Right ventricle myocardium superior (tissue), 1 donor: ENCODE measurements around the gene RFC2. TPM values are rescaled to one million over a fixed set of nuclear protein-coding genes. Genes with fewer than 3 reads are reported as not detected.

Experiments used
- ATAC-seq: fragments of 200-7000 bp; cut with Tn5 transposase; one replicate; pipeline ENCODE4 v1.9.1; 2020; ENCODE audit warnings: mild to moderate bottlenecking; ENCODE audit not compliant: poor library complexity
- DNase-seq: peaks from one replicate; pipeline ENCODE4 v3.0.0-alpha.2; 2020
- intact Hi-C: fragments of 100-400 bp; cut with DNase I; formaldehyde crosslinking; loops from one replicate; pipeline ENCODE4 v1.11.2; 2022
- total RNA-seq: library from RNA; stranded (reverse); fragmentation: NEBNext Ultra II Directional; extraction: Animal tissue kit (Norgen Biotek cat#: 25700); gene quantifications from one replicate; pipeline ENCODE4 v1.2.1, GENCODE V29; 2021
- donor health status: DM: no; HTN: yes; CAD: no; lungs with severe emphysema.

Gene RFC2
- total RNA-seq, 1 donor from 2014 or later, result 9.4 TPM

DNA sequence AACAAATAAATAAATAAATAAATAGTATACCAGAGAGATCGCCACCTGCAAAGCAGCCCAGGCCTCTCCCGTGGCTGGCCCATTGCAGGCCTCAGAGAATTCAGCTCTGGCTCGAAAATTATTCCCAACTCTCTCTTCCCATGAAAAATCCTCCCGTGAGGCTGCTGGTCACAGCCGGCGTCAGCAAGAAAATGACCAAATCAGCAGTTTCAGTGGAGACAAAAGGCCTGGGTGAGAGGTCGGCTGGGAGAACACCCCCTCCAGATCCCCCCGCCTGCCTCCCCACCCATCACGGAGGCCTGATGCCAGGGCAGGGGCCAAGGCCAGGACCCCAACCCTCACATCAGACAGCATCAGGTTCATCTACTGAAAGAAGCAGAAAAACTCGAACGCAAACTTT lies 31.9 kb upstream of the RFC2 start:
- no peak for ATAC-seq
- intact Hi-C loops, result no loop called here
- DNase-seq, result no peak

DNA sequence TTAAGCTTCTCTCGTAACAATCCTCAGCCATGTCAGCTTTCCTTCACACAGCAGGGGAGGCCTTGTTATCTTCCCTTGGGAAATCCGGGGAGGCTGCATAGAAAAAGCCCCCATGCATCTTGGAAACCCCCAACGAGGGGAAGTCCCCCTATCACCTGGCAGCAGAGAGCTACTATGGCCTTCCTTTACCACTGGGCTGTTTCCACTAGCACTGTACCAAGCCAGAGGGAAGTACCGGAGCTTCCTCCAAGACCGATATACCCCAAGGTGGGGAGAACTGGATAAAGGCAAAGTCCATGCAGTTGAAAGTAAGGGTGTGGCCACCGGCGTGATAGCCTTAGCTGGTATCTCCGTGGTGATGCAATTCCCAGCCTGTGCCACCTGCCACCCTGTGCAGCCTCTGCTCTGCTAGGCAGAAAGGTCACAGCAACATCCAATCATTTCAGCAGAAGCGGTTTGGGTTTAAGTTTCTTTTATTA lies 30.6 kb upstream of the RFC2 start:
- ATAC-seq (no peak), DNase-seq (no peak)
- intact Hi-C loops, result no loop called here

DNA sequence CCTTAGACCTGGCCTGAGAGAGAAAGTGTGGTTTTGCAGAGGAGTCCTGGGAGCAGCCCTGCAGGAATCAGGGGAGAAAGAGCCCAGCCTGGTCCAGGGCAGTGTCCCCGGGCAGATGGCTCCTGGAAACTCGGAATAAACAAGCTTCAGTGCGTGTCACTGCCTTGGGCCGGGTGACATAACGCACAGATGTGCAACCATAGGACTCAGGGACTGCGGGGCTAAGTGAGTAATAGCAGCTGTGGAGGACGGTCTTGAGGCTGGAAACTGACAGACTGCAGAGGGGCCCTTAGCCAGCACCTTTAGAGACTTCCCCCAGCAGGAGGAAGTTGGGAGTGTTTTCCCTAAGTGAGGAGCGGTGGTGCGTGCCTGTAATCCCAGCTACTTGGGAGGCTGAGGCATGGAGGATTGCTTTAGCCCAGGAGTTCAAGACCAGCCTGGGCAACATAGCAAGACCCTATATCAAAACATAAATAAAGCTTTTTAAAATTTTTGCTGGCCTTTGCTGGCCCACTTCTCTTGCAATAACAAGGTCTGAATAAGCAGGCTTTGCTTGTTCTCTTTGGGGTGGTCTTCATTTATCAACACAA lies 29.8 kb upstream of the RFC2 start:
- ATAC-seq (no peak), DNase-seq (no peak)
- intact Hi-C loops, result no loop called here

DNA sequence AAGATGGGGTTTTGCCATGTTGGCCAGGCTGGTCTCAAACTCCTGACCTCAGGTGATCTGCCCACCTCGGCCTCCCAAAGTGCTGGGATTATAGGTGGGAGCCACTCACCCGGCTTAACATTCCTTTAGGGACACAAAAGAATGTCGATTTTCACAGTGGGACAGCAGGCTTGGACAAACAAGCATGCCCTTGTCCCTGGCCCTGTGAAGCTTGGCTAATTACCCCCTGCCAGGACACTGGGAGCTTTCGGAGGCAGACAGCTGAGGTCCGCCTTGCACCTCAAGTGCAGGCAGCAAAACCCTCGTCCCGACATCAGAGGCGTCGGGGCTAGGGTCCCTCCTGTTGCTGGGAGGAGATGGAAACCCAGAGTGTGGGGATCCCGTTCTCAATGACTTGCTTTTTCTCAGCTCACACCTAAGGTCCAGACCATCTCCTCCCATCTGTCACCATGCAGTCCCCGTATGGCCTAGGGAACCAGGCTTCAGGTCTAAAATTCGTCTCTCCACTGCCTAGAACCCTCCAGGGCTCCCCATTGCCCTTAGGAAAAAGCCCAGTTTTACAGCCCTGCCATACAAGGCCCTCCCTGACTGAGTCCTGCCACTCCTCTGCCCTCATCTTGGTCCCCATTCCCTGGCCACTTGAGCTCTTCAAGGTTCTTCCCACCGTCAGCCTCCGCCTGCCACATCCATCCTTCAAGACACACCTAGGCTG lies 28.7 kb upstream of the RFC2 start:
- intact Hi-C loops, result no loop called here
- ATAC-seq (no peak), DNase-seq (no peak)

DNA sequence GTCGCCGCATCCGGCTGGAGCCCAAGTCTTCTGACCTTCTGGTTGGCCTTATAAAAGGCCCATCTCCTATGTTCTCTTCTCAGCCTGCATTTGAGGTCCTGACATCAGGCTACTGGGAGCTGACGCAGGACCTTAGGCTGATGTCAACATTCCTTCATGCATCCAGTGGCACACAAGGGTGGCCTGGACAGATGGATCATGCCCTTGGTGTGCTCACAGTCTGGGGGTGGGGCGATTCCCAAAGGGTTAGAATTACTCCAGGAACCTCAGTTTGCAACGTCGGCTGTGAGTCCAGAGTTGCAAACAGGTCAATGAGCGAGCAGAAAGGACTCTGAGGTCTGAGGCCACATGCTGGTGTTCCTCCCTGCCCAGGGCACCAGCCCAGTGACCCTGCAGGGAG lies 26.8 kb upstream of the RFC2 start:
- ATAC-seq (no peak), DNase-seq (no peak)
- intact Hi-C loops, result no loop called here

DNA sequence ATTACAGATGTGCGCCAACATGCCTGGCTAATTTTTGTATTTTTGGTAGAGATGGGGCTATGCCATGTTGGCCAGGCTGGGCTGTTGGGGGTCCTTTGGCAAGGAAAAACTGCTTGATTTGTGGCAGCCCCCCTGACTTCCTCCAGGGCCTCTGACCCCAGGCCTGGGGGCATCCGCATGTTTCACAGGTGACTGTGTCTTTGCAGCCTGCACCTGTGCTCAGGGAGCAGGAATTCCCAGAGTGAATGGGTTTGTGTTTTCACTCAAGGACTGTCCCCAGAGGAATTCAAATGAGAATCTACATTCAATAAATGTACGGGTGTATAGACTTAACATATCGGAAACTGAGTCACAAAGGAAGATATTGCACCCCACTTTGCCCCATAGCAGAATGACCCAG lies 23.4 kb upstream of the RFC2 start:
- ATAC-seq (no peak), DNase-seq (no peak)
- intact Hi-C loops, result no loop called here

DNA sequence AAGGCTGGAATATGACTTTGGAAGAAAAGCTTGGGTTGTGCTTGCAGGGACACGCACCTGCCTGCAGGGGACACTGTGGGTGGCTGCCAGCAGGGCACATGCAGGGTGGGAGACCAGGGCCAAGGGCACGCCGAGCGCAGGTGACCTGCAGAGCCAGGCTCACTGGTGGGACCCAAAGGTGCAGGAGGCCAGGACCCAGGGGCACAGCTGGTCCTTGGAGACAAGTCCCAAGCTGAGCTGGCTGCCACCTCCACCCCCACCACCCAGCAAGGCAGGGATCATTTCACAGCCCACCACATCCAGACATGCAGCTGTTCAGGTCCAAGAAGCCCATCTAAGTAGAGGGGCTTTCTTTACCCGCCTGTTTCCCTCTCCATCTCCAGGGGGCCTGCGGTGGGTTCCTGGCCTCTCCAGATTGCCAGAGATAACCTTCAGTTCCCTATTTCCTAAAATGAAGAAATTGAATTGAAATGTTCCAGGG lies 21.2 kb upstream of the RFC2 start:
- intact Hi-C loops, result no loop called here
- ATAC-seq, result no peak
- DNase-seq, result no peak

DNA sequence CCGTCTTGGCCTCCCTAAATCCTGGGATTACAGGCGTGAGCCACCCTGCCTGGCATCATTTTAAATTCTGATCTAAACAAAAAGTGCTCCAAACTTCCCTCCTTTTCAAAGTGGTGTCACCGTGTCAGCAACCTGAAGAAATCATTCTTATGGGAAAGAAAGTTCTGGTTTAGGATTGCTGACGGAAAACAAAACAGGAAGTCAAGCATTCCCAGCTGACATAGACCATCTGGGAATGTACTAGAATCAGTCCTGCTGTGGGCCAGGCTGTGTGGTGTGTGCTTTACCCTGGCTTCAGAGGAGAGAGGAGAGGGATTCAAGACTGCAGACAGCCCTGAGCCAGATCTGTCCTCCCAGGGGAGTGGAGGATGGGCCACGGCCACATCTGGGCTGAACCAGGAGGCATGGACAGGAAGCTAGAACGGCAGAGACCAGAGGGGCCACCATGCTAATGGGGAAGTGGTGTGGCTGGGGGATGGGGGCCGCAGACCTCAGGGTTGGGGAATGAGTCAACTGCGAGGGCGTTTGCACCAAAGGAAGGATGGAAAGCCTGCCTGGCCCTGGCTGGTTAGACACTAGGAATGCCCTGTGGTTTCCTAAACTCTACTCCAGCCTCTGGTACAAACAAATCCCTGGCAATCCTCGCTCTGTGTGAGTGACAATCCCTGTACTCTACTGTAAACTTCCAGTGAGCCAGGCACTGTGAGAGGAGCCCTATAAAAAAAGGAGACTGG lies 18.3 kb upstream of the RFC2 start:
- ATAC-seq, result peak; percentile 83
- intact Hi-C loops, result no loop called here
- peak; percentile 83 for DNase-seq

DNA sequence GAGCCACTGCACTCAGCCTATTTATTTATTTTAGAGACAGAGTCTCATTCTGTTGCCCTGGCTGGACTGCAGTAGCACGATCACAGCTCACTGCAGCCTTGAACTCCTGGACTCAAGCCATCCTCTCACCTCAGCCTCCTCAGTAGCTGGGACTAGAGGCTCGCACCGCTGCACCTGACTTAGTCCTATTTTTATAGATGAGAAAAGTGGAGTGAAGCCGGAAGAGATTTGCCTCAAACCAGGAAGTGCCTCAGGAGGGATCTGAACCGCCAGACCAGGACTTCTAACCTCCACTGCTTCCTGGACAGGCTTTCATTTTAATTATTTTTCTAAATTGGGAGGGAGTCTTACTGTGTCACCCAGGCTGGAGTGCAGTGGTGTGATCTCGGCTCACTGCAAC lies 17.5 kb upstream of the RFC2 start:
- no peak for DNase-seq
- intact Hi-C loops, result no loop called here
- no peak for ATAC-seq

DNA sequence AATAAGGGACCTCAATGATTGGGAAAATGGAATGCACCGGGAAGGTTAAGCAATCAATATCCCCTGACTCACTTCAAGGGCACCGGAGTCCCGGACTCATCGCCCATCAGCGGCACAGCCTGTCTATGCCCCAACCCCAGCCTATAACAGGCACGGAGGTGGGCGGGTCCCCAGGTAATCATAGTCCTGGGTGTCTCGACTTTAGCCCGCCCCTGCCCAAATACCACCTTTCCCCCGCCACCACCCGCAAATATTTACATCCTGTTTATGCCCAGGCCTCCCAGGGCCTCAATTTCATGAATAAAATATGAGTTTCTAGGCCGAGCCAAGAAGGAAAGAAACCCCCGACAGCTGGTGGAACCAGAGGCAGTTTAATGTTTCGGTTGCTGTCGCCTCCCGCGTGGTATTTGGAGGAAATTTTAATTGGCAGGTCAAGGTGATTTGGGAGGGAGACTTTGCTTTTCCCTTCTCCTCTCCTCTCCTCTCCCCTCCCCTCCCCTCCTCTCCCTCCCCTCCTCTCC lies 15.6 kb upstream of the RFC2 start:
- intact Hi-C loops, result no loop called here
- ATAC-seq, result peak; percentile 72
- peak; percentile 57 for DNase-seq

DNA sequence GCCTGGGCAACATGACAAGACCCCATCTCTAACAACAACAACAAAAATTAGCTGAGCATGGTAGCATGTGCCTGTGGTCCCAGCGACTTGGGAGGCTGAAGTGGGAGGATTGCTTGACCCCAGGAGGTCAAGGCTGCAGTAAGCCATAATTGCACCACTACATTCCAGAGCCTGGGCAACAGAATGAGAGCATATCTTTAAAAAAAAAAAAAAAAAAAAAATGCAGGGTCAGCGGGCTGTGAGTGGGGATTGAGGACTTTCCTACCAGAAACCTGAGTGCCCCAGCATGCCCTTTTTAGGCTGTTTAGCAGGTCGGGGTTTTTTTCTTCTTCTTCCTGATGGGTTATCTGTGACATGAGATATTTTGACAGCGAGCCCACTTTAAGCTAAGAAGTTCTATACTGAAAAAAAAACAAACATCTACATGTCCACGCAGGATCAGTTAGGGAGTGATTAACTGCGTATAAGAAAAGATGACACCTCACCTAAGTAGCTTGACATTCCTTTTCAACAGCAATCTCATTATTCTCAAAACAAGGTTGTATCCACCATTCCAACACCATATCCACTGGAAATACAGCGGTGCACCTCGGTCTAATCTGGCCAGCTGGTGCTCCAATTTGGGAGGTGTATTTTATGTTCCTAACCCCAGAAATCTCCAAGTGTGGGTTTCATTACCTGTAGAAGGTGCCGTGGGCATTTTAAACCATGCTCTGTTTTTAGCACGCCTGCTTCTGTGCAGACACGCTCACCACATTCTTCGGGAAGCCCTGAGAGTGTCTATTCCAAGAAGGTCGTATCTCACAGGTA lies 13.8 kb upstream of the RFC2 start:
- ATAC-seq, result no peak
- intact Hi-C loops, result no loop called here
- DNase-seq, result no peak

DNA sequence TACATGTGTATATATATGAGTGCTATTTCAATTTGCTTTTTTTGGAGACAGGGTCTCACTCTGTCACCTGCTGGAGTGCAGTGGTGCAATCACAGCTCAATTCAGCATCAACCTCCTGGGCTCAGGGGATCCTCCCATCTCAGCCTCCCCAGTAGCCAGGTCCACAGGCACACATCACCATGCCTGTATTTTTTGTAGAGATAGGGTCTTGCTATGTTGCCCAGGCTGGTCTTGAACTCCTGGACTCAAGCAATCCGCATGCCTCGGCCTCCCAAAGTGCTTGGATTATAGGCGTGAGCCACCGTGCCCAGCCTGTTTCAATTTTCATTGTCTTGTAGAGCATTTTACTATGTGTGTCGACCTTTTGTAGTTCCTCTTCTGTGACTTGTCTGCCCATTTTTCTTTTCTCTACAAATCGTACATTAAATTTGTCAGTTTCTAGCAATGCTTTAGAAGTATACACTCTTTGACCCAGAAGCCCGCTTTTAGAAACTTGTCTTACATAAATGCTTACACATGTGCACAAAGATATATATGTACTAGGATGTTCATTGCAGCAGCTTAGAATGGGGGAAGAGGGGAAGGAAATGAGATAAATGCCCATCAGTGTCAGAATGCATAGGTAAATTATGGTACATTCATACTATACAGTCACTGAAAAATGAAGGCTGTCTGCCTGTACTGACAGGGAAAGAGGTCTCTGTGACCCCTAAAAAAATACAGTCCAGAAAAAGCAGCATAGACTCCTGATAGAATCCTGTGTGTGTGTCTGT lies 12.2 kb upstream of the RFC2 start:
- ATAC-seq (no peak), DNase-seq (no peak)
- intact Hi-C loops, result no loop called here

DNA sequence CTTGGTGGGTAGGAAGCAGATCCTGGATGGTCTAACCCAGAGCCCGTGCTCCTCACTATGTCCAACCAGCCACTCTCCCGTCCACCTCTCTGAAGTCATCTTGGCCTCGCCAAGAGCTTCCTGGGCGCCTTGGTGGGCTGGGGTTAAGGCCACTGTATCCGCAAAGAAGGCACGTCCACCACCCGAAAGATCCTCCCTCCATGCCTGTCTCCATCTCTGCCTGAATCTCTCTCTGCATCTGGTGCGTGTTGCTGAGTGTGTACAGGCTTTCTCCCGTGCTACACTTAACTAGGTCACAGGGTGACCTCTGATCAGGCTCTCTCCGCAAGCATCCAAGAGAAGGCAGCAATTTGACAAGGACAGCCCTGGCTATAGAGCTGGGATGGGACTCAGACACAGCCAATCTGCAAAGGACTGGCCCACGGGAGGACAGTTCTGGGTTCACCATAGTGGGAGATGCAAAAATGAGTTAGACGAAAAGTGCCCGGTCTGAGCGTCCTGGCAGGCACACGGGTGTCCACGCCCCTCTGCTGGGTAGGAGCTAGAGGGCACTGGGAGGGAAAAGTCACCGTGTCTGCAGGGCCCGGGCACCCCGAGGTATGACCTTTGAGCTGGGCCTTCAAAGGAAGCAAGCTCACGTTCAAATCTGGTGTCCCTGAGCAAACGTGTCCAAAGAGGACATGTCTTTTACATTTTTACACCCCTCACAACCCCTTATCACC lies 9.4 kb upstream of the RFC2 start:
- DNase-seq, result no peak
- no peak for ATAC-seq
- intact Hi-C loops, result no loop called here

DNA sequence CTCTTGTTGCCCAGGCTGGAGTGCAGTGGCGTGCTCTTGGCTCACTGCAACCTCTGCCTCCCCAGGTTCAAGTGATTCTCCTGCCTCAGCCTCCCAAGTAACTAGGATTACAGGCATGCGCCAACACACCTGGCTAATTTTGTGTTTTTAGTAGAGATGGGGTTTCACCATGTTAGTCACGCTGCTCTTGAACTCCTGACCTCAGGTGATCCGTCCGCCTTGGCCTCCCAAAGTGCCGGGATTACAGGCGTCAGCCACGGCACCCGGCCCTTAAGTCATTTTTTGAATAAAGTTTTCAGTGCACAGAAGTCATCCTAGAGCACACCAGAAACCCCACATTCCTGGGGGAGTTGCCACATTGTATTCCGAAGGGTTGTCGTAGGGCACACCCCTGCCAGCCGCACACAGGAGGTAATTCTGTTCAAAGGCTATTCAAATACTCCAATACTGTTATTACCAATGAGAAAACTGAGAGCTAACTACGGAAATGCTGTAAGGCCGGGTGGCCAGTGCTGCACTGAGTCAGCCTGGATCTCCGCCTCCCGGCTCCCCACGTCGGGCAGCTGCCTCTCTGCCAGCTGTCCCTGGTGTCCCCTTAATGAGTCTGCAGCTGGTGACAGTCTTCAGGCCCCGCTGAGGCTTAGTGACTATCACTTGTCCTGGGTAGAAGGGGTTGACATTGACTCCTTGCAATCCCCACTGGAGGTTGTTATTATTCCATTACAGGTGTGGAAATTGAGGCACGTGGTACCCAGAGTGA lies 8.6 kb upstream of the RFC2 start:
- no peak for DNase-seq
- no peak for ATAC-seq
- intact Hi-C loops, result no loop called here

DNA sequence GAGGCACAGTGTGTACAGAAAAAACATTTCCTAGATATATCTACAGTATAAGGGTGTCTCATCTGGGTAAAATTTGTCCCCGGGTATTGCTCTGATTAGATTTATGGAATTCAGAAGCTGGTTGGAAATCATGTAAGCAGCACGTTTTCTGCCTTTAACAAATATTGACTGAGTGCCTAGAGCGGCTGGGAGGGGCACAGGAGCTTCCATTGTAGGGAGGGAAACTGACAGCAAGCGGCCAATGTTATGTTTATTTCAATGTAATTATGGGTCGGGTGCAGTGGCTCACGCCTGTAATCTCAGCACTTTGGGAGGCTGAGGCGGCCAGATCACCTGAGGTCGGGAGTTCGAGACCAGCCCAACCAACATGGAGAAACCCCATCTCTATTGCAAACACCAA lies 4.4 kb upstream of the RFC2 start:
- intact Hi-C loops, result no loop called here
- DNase-seq, result no peak
- no peak for ATAC-seq

DNA sequence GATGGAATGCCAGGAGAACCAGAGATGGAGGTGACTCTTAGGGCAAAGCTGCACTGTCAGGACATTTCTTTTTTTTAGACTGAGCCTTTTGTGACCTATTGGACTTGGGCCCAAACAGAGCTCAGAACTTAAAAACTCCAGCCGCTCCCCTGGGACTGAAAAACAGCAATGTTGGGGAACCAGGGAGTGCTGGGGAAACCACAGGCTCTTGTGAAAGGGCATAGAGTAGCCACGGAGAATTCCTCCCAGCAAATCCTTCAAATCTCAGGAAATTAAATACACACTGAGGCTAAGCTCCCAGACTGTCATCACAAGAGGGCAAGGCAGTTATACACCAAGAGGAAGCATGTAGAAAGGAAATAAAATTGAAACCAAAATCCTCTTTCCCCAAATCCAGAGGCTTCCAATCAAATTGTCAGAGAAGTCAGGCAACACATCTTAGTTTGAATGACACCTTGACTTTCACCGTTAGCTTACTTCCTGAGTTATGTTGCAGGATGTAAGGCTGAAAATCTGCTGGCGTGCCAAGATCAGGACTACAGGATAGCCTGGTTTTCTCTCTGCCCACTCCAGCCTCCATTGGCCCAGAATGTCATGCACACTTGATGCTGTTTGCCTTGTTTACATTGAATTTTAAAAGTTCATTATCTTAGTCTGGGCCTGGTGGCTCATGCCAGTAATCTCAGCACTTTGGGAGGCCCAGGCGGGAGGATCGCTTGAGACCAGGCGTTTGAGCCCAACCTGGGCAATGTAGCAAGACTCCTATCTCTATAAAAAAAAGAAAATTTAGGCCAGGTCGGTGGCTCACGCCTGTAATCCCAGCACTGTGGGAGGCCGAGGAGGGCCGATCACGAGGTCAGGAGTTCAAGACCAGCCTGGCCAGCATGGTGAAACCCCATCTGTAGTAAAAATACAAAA lies 2.6 kb upstream of the RFC2 start:
- DNase-seq, result no peak
- intact Hi-C loops, result no loop called here
- ATAC-seq, result no peak
